Endodermal cell (in vitro differentiated cells): ENCODE data around the gene MAML2. TPM values are rescaled to one million over a fixed set of nuclear protein-coding genes. Genes with fewer than 3 reads are reported as not detected.

Source experiments
- DNase-seq: peaks from one replicate; pipeline ENCODE4 v3.0.0-alpha.2; 2017
- H3K27ac ChIP-seq: 2 replicates; pipeline ENCODE4 v1.5.1; 2013; ENCODE audit warnings: mild to moderate bottlenecking, low read depth, low read length, moderate library complexity
- H3K27me3 ChIP-seq: 2 replicates; pipeline ENCODE4 v1.6.1; 2013; ENCODE audit warnings: mild to moderate bottlenecking, low read length, moderate library complexity; ENCODE audit not compliant: insufficient read depth, control insufficient read depth, poor library complexity, severe bottlenecking
- H3K36me3 ChIP-seq: 2 replicates; pipeline ENCODE4 v1.7.0; 2013; ENCODE audit warnings: mild to moderate bottlenecking, low read length, moderate library complexity; ENCODE audit not compliant: control insufficient read depth, insufficient read depth
- H3K4me1 ChIP-seq: one replicate; pipeline ENCODE4 v1.7.0; 2013; ENCODE audit warnings: low read length; ENCODE audit not compliant: control insufficient read depth, insufficient read depth
- H3K4me3 ChIP-seq: 2 replicates; pipeline ENCODE4 v1.5.1; 2013; ENCODE audit warnings: mild to moderate bottlenecking, low read length, moderate library complexity
- H3K9ac ChIP-seq: 2 replicates; pipeline ENCODE4 v1.6.1; 2013; ENCODE audit warnings: mild to moderate bottlenecking, low read length, moderate library complexity; ENCODE audit not compliant: poor library complexity, severe bottlenecking; ENCODE audit errors: extremely low read depth
- H3K9me3 ChIP-seq: 2 replicates; pipeline ENCODE4 v1.6.1; 2013; ENCODE audit warnings: mild to moderate bottlenecking, low read length, moderate library complexity; ENCODE audit not compliant: control insufficient read depth
- H3K27ac Mint-ChIP-seq: 2 replicates; pipeline ENCODE4 v1.8.0; 2020; ENCODE audit warnings: mixed read lengths
- H3K27me3 Mint-ChIP-seq: 2 replicates; pipeline ENCODE4 v1.8.0; 2021; ENCODE audit warnings: mild to moderate bottlenecking, mixed read lengths; ENCODE audit not compliant: insufficient read depth
- H3K36me3 Mint-ChIP-seq: 2 replicates; pipeline ENCODE4 v1.8.0; 2020; ENCODE audit warnings: low read depth, mixed read lengths
- H3K4me1 Mint-ChIP-seq: 2 replicates; pipeline ENCODE4 v1.8.0; 2020; ENCODE audit warnings: mixed read lengths
- H3K4me3 Mint-ChIP-seq: 2 replicates; pipeline ENCODE4 v1.8.0; 2020; ENCODE audit warnings: mild to moderate bottlenecking, moderate library complexity, mixed read lengths
- H3K9me3 Mint-ChIP-seq: 2 replicates; pipeline ENCODE4 v1.8.0; 2020; ENCODE audit warnings: mild to moderate bottlenecking, mixed read lengths
- CTCF ChIP-seq: fragments of 200-600 bp; sonication (generic); conservative IDR thresholded peaks from 2 replicates; pipeline ENCODE4 v1.5.0; 2021; ENCODE audit warnings: antibody characterized with exemption, mild to moderate bottlenecking
- WGBS, 2 experiments: methylation state at CpG; one replicate each; pipeline versions ENCODE4 v1.1.5 to v1.1.7; 2013; ENCODE audit warnings: missing lambda C conversion rate in 2 of 2, mixed read lengths in 1 of 2; ENCODE audit not compliant: insufficient coverage in 1 of 2, insufficient read length in 1 of 2; 5-methylcytosine and 5-hydroxymethylcytosine counted together
- total RNA-seq, 2 donors: library from RNA; stranded (reverse); fragmentation: NEBNext Ultra II Directional in 1 of 2; extraction: Animal tissue kit (Norgen Biotek cat#: 25700) in 1 of 2; gene quantifications; 2 replicates in 1 of 2; 3 replicates in 1 of 2; pipeline ENCODE4 v1.2.1, GENCODE V29; 2021

The MAML2 gene
- total RNA-seq, 2 donors from 2014 or later: 6.6 to 8.0 TPM

GRCh38 chr11:96035031-96035739, 307.8 kb downstream of the MAML2 start:
- H3K36me3 Mint-ChIP-seq: no peaks in the 10 kb centered on the region
- no peak overlapping the region for H3K4me3 Mint-ChIP-seq
- no peaks in the 10 kb centered on the region for H3K27me3 Mint-ChIP-seq
- peaks cover 20% of the 10 kb centered on the region for H3K4me1 Mint-ChIP-seq
- H3K9ac ChIP-seq: no peak overlapping the region
- H3K27ac ChIP-seq: no peak overlapping the region
- peak overlapping the region; percentile 34 for H3K4me3 ChIP-seq
- H3K27ac Mint-ChIP-seq: peak overlapping the region; percentile 46
- H3K27me3 ChIP-seq: no peaks in the 10 kb centered on the region
- no peak for DNase-seq
- H3K9me3 Mint-ChIP-seq: no peaks in the 10 kb centered on the region
- H3K4me1 ChIP-seq: peaks cover 13% of the 10 kb centered on the region
- WGBS, 2 experiments: 47 to 71% methylated on average over 3 to 5 of the region's 5 CpGs
- no peaks in the 10 kb centered on the region for H3K9me3 ChIP-seq
- H3K36me3 ChIP-seq: no peaks in the 10 kb centered on the region
- no peak for TF ChIP-seq CTCF

- TF ChIP-seq CTCF: no peak
- Histone ChIP-seq H3K4me1 (peaks cover 13% of the 10 kb centered on the region), H3K4me3 (no peak overlapping the region), H3K27ac (no peak overlapping the region), H3K9ac (no peak overlapping the region), H3K36me3 (no peaks in the 10 kb centered on the region), H3K9me3 (no peaks in the 10 kb centered on the region), H3K27me3 (no peaks in the 10 kb centered on the region)
- WGBS, 2 experiments: 92 to 98% methylated on average over 4 of the region's 4 CpGs
- DNase-seq: no peak
- H3K27me3 Mint-ChIP-seq: no peaks in the 10 kb centered on the region
- H3K27ac Mint-ChIP-seq: no peak overlapping the region
- H3K4me3 Mint-ChIP-seq: no peak overlapping the region
- H3K9me3 Mint-ChIP-seq: no peaks in the 10 kb centered on the region
- H3K4me1 Mint-ChIP-seq: peaks cover 20% of the 10 kb centered on the region
- H3K36me3 Mint-ChIP-seq: no peaks in the 10 kb centered on the region
These were observed 309.4 kb downstream of the MAML2 start for GRCh38 chr11:96033599-96033998.

- peaks cover 20% of the 10 kb centered on the region for H3K4me1 Mint-ChIP-seq
- Histone ChIP-seq H3K27me3 (no peaks in the 10 kb centered on the region), H3K27ac (no peak overlapping the region), H3K36me3 (no peaks in the 10 kb centered on the region), H3K9me3 (no peaks in the 10 kb centered on the region), H3K4me3 (no peak overlapping the region), H3K9ac (no peak overlapping the region), H3K4me1 (peaks cover 13% of the 10 kb centered on the region)
- no peak overlapping the region for H3K4me3 Mint-ChIP-seq
- H3K27me3 Mint-ChIP-seq: no peaks in the 10 kb centered on the region
- no peak for TF ChIP-seq CTCF
- DNase-seq: no peak
- no peaks in the 10 kb centered on the region for H3K36me3 Mint-ChIP-seq
- H3K27ac Mint-ChIP-seq: no peak overlapping the region
- no peaks in the 10 kb centered on the region for H3K9me3 Mint-ChIP-seq
These were observed 309.9 kb downstream of the MAML2 start for GRCh38 chr11:96033095-96033494.
